ENCODE measurements around the gene FASLG. TPM values are rescaled to one million over a fixed set of nuclear protein-coding genes. Genes with fewer than 3 reads are reported as not detected.
"Not testable (repeated sequence)": the region's sequence is repeated elsewhere in the genome, so short reads cannot be mapped to it uniquely, and the experiment has no call there.

FASLG gene, protein sequence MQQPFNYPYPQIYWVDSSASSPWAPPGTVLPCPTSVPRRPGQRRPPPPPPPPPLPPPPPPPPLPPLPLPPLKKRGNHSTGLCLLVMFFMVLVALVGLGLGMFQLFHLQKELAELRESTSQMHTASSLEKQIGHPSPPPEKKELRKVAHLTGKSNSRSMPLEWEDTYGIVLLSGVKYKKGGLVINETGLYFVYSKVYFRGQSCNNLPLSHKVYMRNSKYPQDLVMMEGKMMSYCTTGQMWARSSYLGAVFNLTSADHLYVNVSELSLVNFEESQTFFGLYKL
- 10 to 100 TPM; 59.9 to 61.8 TPM for total RNA-seq

GRCh38 chr1:172658871-172659453 lies at the start of gene FASLG:
TSS of gene FASLG (plus strand) at chr1:172659103. CDS start at chr1:172659202, 99 bp downstream.
- POLR2A ChIA-PET: interaction anchor here (0.9 to 2.1 kb wide), 5 partner anchors 12 to 50 kb away, joined by 3 to 11 read pairs (median 5); no protein-coding TSS in a partner anchor
- CTCF ChIA-PET: interaction anchor here (1.1 to 2.1 kb wide), 4 partner anchors 12 to 61 kb away, joined by 3 to 8 read pairs (median 7); no protein-coding TSS in a partner anchor

DNA sequence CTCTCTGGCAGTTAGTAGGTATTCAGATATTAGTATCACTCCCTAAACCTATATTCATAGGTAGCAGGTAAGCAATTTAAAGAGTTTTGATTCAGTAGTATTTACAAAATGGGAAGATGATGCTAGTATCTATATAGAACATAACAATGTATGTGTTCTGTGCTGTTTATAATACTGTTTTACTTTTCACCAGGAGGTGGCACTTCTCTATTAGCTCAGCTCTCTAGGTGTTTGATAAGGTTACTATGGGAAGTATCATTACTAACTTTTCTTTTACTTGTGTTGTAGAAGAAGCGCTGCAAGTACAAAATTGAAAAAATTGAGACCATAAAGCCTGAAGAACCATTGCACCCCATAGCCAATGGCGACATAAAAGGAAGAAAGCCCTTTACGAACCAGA lies 49.4 kb upstream of the FASLG start:
- ChIA-PET POLR2A (interaction anchor here (1.1 kb wide), 1 partner anchor 110 kb away, joined by 6 read pairs; no protein-coding TSS in a partner anchor), CTCF (interaction anchor here (1.3 to 4.0 kb wide), 5 partner anchors 32 to 117 kb away, joined by 3 to 25 read pairs (median 7); no protein-coding TSS in a partner anchor)

- ChIA-PET CTCF (no interaction called here), POLR2A (no interaction called here)
Observed at GRCh38 chr1:172612478-172612877, 46.4 kb upstream of the FASLG start.

- ChIA-PET POLR2A (no interaction called here), CTCF (no interaction called here)
Observed at GRCh38 chr1:172613294-172613693, 45.6 kb upstream of the FASLG start.

- CTCF ChIA-PET: interaction anchor here (1.1 kb wide), 1 partner anchor 102 kb away, joined by 3 read pairs; no protein-coding TSS in a partner anchor
- POLR2A ChIA-PET: no interaction called here
Observed at GRCh38 chr1:172616195-172616594, 42.7 kb upstream of the FASLG start.

- CTCF ChIA-PET: interaction anchor here (1.0 kb wide), 1 partner anchor 111 kb away, joined by 4 read pairs; no protein-coding TSS in a partner anchor
- POLR2A ChIA-PET: no interaction called here
Observed at GRCh38 chr1:172616636-172617035, 42.3 kb upstream of the FASLG start.

GRCh38 chr1:172620603-172621002 lies 38.3 kb upstream of the FASLG start:
- CTCF ChIA-PET, POLR2A ChIA-PET: not testable (repeated sequence)

GRCh38 chr1:172622541-172622940 lies 36.4 kb upstream of the FASLG start:
- CTCF ChIA-PET: no interaction called here
- POLR2A ChIA-PET: no interaction called here

DNA sequence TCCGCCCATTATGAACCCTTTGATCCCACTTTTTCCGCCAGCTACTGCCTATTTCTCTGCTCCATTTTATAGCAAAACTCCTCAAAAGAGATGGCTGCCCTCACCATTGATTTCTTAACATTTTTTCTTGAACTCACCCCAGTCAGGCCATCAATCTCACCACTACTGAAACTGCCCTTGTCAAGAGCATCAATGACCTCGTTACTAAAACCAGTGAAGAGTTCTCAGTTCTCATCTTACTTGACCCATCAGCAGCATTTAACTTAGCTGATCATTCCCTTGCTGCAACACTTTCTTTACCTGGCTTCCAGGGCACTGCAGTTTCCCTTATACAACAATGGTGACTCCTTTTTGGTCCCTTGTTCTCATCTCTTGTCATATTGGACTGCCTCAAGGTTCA lies 35.2 kb upstream of the FASLG start:
- ChIA-PET POLR2A (no interaction called here), CTCF (no interaction called here)

- POLR2A ChIA-PET: no interaction called here
- CTCF ChIA-PET: no interaction called here
Observed at GRCh38 chr1:172626845-172627244, 32.1 kb upstream of the FASLG start.

DNA sequence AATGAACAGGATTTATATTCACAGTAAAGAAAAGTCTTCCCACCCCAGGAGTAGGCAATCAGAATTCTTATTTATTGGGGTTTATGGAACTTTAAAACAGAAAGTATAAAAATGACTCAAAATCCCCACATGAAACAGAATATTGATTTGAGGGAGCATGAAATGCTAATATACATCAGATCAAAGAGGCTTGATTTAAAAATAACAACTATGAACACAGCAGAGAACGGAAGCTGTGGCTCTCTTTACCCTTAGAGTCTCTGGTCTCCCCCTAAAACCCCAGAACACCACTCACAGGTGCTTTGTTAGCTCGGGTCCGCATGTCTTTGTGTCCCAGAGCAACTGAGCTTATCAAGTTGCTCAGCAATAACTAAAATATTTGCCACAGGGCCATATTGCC lies 31.2 kb upstream of the FASLG start:
- ChIA-PET CTCF (no interaction called here), POLR2A (interaction anchor here (1.1 kb wide), 1 partner anchor 31 kb away, joined by 3 read pairs; the partner anchor contains the start of gene FASLG)

GRCh38 chr1:172628401-172628800 lies 30.5 kb upstream of the FASLG start:
- ChIA-PET POLR2A (interaction anchor here (1.1 kb wide), 1 partner anchor 30 kb away, joined by 3 read pairs; the partner anchor contains the start of gene FASLG), CTCF (no interaction called here)

DNA sequence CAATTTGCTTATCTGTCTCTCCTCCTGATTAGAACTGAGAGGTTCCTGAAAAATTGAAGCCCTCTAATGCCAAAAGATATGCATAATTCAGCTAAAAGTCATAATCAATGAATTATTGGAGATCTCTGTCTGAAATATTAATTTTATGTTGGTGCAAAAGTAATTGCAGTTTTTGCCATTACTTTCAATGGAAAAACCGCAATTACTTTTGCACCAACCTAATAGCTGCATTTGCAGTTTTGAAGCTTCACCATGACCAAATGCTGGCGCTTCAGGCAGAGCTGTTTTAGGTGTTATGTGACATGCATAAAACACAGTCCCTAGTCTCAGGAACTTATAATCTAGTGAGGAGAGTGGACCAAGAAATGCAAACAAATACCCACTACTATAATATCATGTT lies 29.7 kb upstream of the FASLG start:
- CTCF ChIA-PET: no interaction called here
- POLR2A ChIA-PET: no interaction called here

- POLR2A ChIA-PET: no interaction called here
- CTCF ChIA-PET: no interaction called here
Observed at GRCh38 chr1:172629638-172630037, 29.3 kb upstream of the FASLG start.

DNA sequence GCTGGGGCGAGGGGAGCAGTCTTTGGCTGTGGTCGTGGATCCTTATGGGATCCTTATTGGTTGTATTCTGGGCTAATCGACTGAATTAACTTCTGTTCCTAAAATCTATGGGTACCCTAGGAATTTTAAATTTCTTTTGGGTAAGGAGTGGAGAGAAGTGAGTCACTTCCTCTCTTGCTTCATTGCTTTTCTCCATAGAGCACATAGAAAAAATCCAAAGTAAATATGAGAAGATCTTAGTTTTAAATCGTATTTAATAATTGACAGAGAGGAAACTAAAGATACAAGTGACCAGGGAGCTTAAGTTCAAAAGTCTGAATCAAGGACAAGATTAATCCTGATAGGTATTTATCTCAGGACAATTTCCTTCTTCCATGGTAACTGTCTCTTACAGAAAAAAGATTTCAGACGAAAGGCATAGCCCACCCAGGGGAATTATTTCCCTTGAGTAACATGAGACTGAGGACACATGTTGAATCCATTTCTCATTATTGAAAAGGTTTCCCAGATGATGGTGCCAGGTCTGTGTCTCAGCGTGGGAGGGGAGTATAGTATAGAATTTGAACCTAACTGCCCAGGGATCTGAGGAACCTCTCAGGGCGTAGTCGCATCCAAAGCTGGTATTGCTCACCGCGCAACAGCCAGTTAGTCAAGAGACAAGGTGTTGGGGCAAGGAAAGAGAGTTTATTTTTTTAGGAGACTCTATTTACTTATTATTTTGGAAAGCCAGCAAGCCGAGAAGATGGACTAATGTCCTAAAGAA lies 28.7 kb upstream of the FASLG start:
- CTCF ChIA-PET: no interaction called here

GRCh38 chr1:172630868-172631267 lies 28.0 kb upstream of the FASLG start:
- CTCF ChIA-PET: no interaction called here
- POLR2A ChIA-PET: no interaction called here

More for the DNA sequence above, 28.7 kb upstream of the FASLG start:
- POLR2A ChIA-PET: no interaction called here

DNA sequence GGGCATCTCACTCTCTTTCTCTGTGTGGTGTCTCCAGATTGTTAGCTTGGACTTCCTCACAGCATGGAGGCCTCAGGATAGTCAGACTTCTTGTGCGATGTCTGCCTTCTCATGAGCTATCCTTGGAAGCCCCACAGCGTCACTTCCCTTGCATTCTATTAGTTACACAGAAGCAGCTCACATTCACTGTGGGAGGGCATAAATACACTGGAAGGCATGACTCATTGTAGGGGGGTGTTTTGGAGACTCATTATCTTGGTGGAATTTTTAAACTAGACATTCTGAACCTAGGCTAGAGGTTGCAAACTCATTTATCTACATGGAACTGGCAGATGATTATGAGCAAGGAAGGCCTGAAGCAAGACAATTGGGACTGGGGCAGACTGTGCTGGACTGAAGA lies 21.4 kb upstream of the FASLG start:
- CTCF ChIA-PET: interaction anchor here (0.8 to 1.5 kb wide), 4 partner anchors 21 to 87 kb away, joined by 3 to 4 read pairs (median 3); partner anchors contain the start of gene FASLG
- POLR2A ChIA-PET: interaction anchor here (1.0 to 1.7 kb wide), 3 partner anchors 23 to 71 kb away, joined by 4 to 7 read pairs (median 5); no protein-coding TSS in a partner anchor

DNA sequence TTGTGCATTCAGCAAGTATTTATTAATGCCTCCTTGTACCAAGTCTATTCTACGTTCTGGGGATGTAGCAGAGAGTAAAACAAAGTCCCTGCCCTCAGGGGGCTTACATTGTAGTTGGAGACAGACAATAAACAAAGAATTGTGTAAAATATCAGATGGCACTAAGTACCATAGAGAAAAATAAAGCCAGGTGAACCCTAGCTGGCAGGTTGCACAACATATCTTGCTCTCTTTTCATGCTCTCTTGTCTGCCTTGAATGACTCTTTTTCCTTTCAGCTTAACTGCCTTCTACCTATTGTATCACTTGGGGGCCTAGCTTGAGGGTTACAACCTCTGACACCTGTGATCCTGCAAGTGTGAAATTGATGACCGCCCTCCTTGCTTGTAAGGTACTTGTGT lies 20.7 kb upstream of the FASLG start:
- POLR2A ChIA-PET: interaction anchor here (1.0 to 3.0 kb wide), 4 partner anchors 21 to 70 kb away, joined by 4 to 11 read pairs (median 6); partner anchors contain the start of gene FASLG
- CTCF ChIA-PET: interaction anchor here (1.2 to 1.6 kb wide), 2 partner anchors 24 to 45 kb away, joined by 3 to 5 read pairs; no protein-coding TSS in a partner anchor

DNA sequence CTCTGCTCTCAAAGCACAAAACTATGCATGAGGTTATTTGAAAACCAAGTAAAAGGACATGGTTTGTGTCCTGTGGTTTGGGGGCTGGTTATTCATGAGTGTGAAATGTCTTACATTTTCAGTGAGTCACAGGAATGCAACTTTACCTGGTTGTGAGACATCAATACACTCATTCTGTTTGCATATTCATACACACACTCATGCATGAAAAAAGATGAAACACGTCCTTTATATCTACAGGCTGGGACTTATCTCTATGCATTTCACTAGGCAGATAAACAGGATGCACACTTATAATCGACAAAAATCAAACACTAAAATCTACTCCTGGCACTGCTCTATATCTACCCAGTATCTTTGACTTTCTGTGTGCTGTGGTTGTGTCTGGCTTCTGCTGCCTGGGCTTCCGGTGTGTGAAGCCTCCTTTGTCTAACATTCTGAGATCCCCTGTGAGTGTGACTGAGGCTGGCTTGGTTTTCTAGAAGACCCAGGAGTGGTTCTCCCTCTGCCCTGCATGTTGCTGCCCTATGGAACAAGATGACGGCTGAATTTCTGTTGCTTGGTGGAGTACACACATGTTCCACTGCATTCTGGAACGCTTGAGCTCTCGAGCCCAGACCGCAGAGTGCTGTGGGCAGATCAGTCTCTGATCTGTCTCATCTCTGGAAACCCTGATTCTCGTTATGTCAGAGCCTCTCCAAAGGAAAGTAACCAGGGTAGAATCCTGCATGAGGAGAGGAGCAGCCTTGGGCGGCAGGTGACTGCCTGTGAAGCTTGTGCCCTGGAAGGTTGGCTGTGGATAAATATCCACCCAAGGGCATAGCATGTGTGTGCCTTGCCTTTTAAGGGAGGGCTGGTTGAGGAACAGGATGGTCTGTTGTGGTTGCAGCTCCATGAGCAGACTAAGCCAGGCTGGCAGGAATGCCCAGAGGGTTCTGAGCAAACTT lies 19.7 kb upstream of the FASLG start:
- POLR2A ChIA-PET: interaction anchor here (0.7 to 3.0 kb wide), 6 partner anchors 20 to 206 kb away, joined by 3 to 12 read pairs (median 6); partner anchors contain the start of gene FASLG
- CTCF ChIA-PET: interaction anchor here (0.7 to 1.7 kb wide), 10 partner anchors 17 to 103 kb away, joined by 3 to 8 read pairs (median 4); partner anchors contain the start of gene FASLG
